Activated T-cell treated with anti-CD3 and anti-CD28 coated beads, Interleukin-2, amount 50 U/mL, for 4 hours (primary cell): ENCODE data around the gene CXCL14. TPM values are rescaled to one million over a fixed set of nuclear protein-coding genes. Genes with fewer than 3 reads are reported as not detected.
"Not testable (repeated sequence)": the region's sequence is repeated elsewhere in the genome, so short reads cannot be mapped to it uniquely, and the experiment has no call there.

ENCODE experiments used
- ATAC-seq, 2 donors: fragments of 200-7000 bp; cut with Tn5 transposase; one replicate each; pipeline ENCODE4 v1.10.0; 2021
- DNase-seq: peaks from one replicate; pipeline ENCODE4 v3.0.0-alpha.2; 2020
- H3K27me3 Mint-ChIP-seq: one replicate; pipeline ENCODE4 v1.8.0; 2021; ENCODE audit warnings: low read depth, mixed read lengths
- H3K36me3 Mint-ChIP-seq: one replicate; pipeline ENCODE4 v1.8.0; 2022; ENCODE audit warnings: mixed read lengths; ENCODE audit not compliant: insufficient read depth
- H3K4me1 Mint-ChIP-seq: one replicate; pipeline ENCODE4 v1.8.0; 2021; ENCODE audit warnings: low read depth, mixed read lengths
- H3K4me3 Mint-ChIP-seq: one replicate; pipeline ENCODE4 v1.8.0; 2021; ENCODE audit warnings: mild to moderate bottlenecking, moderate library complexity, mixed read lengths
- H3K9me3 Mint-ChIP-seq: one replicate; pipeline ENCODE4 v1.8.0; 2021; ENCODE audit warnings: mixed read lengths
- total RNA-seq, 3 donors: library from RNA; stranded (reverse); gene quantifications; one replicate each; pipeline ENCODE4 v1.2.1, GENCODE V29; 2021

Gene CXCL14
- total RNA-seq, 3 donors from 2014 or later, result not detected

DNA sequence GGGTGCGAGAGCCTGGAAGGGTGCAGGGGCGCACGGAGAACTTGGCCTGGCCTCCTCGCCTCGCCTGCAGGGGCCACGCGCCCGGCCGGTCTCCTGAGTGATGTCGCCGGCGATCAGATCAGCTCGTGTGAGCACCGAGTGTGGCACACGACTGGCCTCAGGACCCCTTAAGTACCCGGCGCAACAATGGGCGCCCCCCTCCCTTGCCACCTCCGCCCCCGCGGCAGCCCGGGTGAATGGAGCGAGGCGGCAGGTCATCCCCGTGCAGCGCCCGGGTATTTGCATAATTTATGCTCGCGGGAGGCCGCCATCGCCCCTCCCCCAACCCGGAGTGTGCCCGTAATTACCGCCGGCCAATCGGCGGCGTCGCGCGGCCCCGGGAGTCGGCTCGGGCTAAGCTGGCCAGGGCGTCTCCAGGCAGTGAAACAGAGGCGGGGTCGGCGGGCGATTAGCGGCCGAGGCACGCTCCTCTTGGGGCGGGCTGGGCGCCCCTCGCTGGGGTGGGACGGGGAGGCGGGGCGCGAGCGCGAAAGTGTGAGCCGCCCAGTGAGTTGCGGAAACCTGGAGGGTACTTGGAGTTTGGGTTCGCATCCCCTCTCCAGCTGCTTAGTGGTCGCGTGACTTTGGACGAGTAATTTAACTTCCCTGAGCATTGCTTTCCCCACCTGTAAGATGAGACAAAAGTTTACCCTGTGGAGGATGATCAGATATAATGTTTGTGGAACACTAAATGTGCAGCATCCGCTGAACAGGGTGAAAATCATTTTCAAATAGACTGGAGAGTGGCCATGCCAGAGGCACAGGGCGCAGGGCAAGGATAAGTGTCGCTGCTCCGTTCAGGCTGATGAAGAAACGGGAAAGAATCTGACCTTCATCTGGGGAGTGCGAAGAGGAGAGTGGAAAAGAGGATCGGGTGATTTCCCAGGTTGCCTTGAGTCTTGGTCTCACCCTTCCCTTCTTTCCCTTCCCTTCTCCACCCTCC lies 42.7 kb downstream of the CXCL14 start, which contains the start of gene NEUROG1:
NEUROG1 (minus strand) TSS at position 145 of the 982 bp plus-strand sequence. CDS start 274 bp downstream, outside the sequence.
- Mint-ChIP-seq H3K4me1 (peaks cover 7% of the 10 kb centered on the region), H3K36me3 (no peaks in the 10 kb centered on the region), H3K9me3 (no peaks in the 10 kb centered on the region), H3K27me3 (peaks cover 83% of the 10 kb centered on the region), H3K4me3 (no peak within 1 kb of the TSS)
- ATAC-seq, result no peak
- DNase-seq, result no peak

DNA sequence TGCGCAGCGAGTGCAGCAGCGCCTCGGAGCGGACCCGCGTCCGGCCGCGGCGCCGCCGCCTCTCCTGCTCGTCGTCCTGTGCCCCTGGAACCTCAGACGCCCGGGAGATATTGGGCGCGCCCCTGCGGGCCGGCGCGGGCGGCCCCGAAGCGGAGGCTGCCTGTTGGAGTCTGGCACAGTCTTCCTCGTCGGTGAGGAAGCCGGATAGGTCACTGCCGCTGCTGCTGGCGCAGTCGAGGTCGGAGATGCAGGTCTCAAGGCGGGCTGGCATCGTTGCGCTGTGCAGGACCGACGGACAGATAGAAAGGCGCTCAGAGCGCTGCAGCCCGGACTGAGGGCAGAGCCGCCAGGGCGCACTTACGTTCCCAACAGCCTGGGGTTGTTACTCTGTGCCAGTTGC lies 43.4 kb downstream of the CXCL14 start:
- Mint-ChIP-seq H3K9me3 (no peaks in the 10 kb centered on the region), H3K4me3 (no peak overlapping the region), H3K27me3 (peaks cover 83% of the 10 kb centered on the region), H3K36me3 (no peaks in the 10 kb centered on the region), H3K4me1 (peaks cover 7% of the 10 kb centered on the region)
- ATAC-seq, result peak in 1 of 2 donors; percentile 34
- DNase-seq, result no peak

DNA sequence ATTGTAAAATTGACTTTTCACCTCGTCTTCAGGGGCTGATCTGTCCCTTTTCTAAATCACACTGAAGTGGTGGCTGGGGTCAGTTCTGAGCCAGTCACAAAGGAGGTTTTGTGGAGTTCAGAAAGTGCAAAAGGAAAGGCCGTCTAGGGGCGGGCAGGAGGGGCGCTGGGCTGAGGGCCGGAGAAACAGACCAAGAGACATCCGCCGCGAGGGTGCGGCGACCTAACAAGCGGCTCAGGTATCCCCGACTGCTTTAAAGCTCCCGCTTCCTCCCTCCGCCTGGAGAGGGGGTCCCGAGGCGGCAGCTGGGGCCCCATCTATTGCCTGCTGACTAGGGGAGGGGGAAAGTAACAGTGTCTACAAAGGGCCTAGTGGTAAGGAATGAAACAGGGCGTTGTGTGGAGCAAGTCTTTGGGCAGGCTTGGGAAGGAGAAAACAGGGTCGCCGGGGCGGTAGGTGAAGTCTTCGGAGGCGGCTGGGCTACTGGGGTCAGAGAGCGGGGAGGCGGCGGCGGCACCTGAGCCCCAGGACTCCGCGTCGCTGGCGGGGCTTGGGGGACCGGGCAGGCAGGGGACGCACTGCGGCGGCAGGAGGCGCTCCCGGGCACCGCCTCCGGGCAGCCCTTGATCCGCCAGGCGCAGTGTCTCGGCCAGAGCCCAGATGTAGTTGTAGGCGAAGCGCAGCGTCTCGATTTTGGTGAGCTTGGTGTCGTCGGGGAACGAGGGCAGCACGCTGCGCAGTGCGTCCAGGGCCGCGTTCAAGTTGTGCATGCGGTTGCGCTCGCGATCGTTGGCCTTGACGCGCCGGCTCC lies 44.0 kb downstream of the CXCL14 start:
- Mint-ChIP-seq H3K4me3 (no peak overlapping the region), H3K36me3 (no peaks in the 10 kb centered on the region), H3K9me3 (no peaks in the 10 kb centered on the region), H3K27me3 (peaks cover 79% of the 10 kb centered on the region), H3K4me1 (peaks cover 7% of the 10 kb centered on the region)
- no peak for DNase-seq
- ATAC-seq, result peak in 1 of 2 donors; percentile 36

DNA sequence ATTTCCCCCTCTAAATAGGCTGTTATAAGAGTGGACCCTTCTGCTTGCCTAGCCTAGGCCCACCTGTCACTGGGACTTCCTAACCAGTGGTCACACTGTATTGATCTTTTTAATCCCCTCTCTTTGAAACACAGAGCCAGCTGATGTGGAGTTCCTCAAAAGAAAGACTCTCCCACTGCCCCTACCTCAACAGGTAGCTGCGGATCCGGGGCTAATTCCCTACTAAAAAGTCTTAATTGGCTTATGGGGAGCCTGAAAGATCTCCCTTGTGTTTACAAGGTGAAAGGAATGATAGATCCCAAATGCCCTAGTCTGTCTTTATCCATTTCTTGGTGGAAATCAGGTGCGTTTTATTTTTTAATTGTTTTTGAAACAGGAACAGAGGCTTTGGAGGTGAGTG lies 45.0 kb downstream of the CXCL14 start:
- H3K36me3 Mint-ChIP-seq, result no peaks in the 10 kb centered on the region
- no peak overlapping the region for H3K4me3 Mint-ChIP-seq
- H3K27me3 Mint-ChIP-seq, result peaks cover 72% of the 10 kb centered on the region
- peaks cover 7% of the 10 kb centered on the region for H3K4me1 Mint-ChIP-seq
- H3K9me3 Mint-ChIP-seq, result no peaks in the 10 kb centered on the region
- DNase-seq (no peak), ATAC-seq (no peak)

DNA sequence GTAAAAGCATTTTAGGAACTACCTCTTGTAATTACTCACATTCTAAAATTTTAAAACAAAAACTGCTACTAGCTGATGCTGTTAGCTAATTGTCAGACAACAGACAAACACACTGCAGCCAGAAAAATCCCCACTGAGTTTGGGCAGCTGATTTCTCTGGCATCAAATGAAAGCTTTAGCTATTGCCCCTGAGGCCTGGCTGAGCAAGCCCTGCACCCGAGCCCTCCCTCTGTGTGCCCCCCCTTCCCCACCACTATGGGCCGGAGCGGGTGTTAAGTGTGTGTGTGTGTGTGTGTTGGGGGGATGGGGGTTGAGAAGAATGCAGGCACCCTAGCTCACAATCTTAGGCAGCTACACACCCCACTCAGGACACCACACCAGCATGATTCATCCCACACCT lies 45.5 kb downstream of the CXCL14 start:
- H3K27me3 Mint-ChIP-seq, result peaks cover 68% of the 10 kb centered on the region
- H3K4me1 Mint-ChIP-seq, result peaks cover 7% of the 10 kb centered on the region
- no peaks in the 10 kb centered on the region for H3K9me3 Mint-ChIP-seq
- H3K4me3 Mint-ChIP-seq, result no peak overlapping the region
- no peak for DNase-seq
- H3K36me3 Mint-ChIP-seq, result no peaks in the 10 kb centered on the region
- ATAC-seq, result no peak

DNA sequence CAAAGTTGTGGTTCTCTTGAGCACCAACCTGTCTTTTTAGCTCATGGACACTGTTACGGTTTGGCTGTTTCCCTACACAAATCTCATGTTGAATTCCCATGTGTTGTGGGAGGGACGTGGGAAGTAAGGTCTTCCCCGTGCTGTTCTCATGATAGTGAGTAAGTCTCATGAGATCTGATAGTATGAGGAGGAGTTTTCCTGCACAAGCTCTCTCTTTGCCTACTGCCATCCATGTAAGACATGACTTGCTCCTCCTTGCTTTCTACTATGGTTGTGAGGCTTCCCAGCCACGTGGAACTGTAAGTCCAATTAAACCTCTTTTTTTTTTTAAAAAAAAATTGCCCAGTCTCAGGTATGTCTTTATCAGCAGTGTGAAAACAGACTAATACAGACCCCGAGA lies 49.2 kb downstream of the CXCL14 start:
- not testable (repeated sequence) for H3K9me3 Mint-ChIP-seq, H3K36me3 Mint-ChIP-seq, H3K4me3 Mint-ChIP-seq, H3K4me1 Mint-ChIP-seq, ATAC-seq, DNase-seq
- peaks cover 57% of the 10 kb centered on the region for H3K27me3 Mint-ChIP-seq

DNA sequence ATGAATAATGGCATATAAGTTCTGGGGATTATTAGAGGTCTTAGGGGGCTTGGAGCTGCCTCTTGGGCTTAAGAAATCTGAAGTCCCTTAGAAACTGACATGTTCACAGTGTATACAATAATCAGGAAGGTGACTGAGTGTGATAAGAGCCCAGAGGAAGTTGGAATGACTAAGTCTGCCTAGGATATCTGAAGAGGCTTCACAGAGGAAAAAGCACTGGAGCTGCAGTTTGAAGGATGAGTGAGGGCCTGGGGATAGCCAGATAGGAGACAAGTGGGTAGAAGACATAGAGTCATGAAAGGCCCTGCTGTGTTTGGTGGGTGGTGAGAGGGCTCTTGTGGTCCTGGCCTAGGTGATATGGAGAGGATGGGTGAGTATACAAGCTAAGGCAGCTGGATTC lies 51.9 kb downstream of the CXCL14 start:
- Mint-ChIP-seq H3K4me3 (no peak overlapping the region), H3K4me1 (no peaks in the 10 kb centered on the region), H3K9me3 (no peaks in the 10 kb centered on the region), H3K36me3 (no peaks in the 10 kb centered on the region), H3K27me3 (peaks cover 51% of the 10 kb centered on the region)
- no peak for DNase-seq
- ATAC-seq, result no peak

DNA sequence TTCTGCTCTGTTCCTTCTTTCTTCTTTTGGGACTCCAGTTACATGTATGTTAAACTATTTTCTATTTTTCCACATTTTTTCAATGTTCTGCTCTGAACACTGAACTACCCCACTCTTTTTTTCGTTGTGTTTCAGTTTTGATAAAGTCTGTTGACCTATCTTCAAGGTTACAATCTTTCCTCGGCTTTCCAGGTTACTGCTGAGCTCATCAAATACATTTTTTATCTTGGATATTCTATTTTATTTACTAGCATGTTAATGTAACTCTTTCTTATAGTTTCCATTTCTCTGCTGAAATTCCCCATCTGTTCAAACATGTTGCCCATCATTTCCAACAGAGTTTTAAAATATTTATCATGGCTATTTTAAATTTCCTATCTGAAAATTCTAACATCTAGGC lies 56.8 kb downstream of the CXCL14 start:
- H3K36me3 Mint-ChIP-seq, result no peaks in the 10 kb centered on the region
- H3K9me3 Mint-ChIP-seq, result no peaks in the 10 kb centered on the region
- ATAC-seq (no peak), DNase-seq (no peak)
- no peak overlapping the region for H3K4me3 Mint-ChIP-seq
- H3K4me1 Mint-ChIP-seq, result no peaks in the 10 kb centered on the region
- peaks cover 54% of the 10 kb centered on the region for H3K27me3 Mint-ChIP-seq

Other genes starting within 250 kb of the CXCL14 start
- 100 to 1,000 TPM; 204 to 234 (median 207) TPM for gene MACROH2A1, start 179.8 kb downstream of the CXCL14 start, total RNA-seq
- not detected for gene DCANP1, start 131.6 kb downstream of the CXCL14 start, total RNA-seq
- not detected for gene TIFAB, start 126.6 kb downstream of the CXCL14 start, total RNA-seq
- gene NEUROG1, start 43.0 kb downstream of the CXCL14 start, total RNA-seq, result not detected